CD4-positive, alpha-beta T cell (primary cell): Measurements from ENCODE around the gene APOA5. TPM values are rescaled to one million over a fixed set of nuclear protein-coding genes. Genes with fewer than 3 reads are reported as not detected.

Source experiments
- ATAC-seq: fragments of 200-7000 bp; cut with Tn5 transposase; one replicate; pipeline ENCODE4 v1.10.0; 2022; ENCODE audit warnings: mild to moderate bottlenecking; ENCODE audit not compliant: poor library complexity
- CTCF ChIA-PET: fragments of 350-600 bp; sonication (Branson Sonifier 250); formaldehyde crosslinking; loops from one replicate; lab custom pipeline; 2021; ENCODE audit warnings: antibody characterized with exemption, inconsistent platforms; lab: Charles Lee
- POLR2A ChIA-PET: fragments of 350-600 bp; sonication (Branson Sonifier 250); formaldehyde crosslinking; loops from one replicate; lab custom pipeline; 2021; ENCODE audit warnings: antibody characterized with exemption, inconsistent platforms; lab: Charles Lee
- DNase-seq, 14 experiments: peaks; one replicate each; pipeline ENCODE4 v3.0.0-alpha.2; 2013 to 2020; ENCODE audit warnings: mixed read lengths in 2 of 14
- H3K27ac ChIP-seq, 2 donors: one replicate each; pipeline versions ENCODE4 v1.5.1 to v1.7.0; 2013; ENCODE audit warnings: low read length in 2 of 2, low read depth in 1 of 2, mild to moderate bottlenecking in 1 of 2
- H3K27me3 ChIP-seq, 2 experiments: 1 replicate in 1 of 2; 2 replicates in 1 of 2; pipeline versions ENCODE4 v1.6.1 to v1.7.0; 2013; ENCODE audit warnings: low read length in 2 of 2, control low read depth in 1 of 2, mild to moderate bottlenecking in 1 of 2, moderate library complexity in 1 of 2; ENCODE audit not compliant: insufficient read depth in 2 of 2, control insufficient read depth in 1 of 2
- H3K36me3 ChIP-seq: one replicate; pipeline ENCODE4 v1.6.1; 2013; ENCODE audit warnings: low read length, control low read depth; ENCODE audit not compliant: insufficient read depth
- H3K4me1 ChIP-seq: one replicate; pipeline ENCODE4 v1.6.1; 2013; ENCODE audit warnings: low read length, control low read depth; ENCODE audit not compliant: insufficient read depth
- H3K4me3 ChIP-seq: one replicate; pipeline ENCODE4 v1.5.1; 2013; ENCODE audit warnings: mild to moderate bottlenecking, low read length, moderate library complexity
- H3K9me3 ChIP-seq, 2 experiments: 1 replicate in 1 of 2; 2 replicates in 1 of 2; pipeline versions ENCODE4 v1.6.1 to v1.7.0; 2013; ENCODE audit warnings: low read length in 2 of 2, mild to moderate bottlenecking in 2 of 2, control low read depth in 1 of 2, moderate library complexity in 1 of 2; ENCODE audit not compliant: control insufficient read depth in 1 of 2, insufficient read depth in 1 of 2
- H3K27ac Mint-ChIP-seq: one replicate; pipeline ENCODE4 v1.8.0; 2020; ENCODE audit warnings: mixed read lengths
- H3K27me3 Mint-ChIP-seq: one replicate; pipeline ENCODE4 v1.8.0; 2021; ENCODE audit warnings: mixed read lengths
- H3K36me3 Mint-ChIP-seq: one replicate; pipeline ENCODE4 v1.8.0; 2021; ENCODE audit warnings: low read depth, mixed read lengths
- H3K4me1 Mint-ChIP-seq: one replicate; pipeline ENCODE4 v1.8.0; 2021; ENCODE audit warnings: low read depth, mixed read lengths
- H3K4me3 Mint-ChIP-seq: one replicate; pipeline ENCODE4 v1.8.0; 2020; ENCODE audit warnings: mild to moderate bottlenecking, mixed read lengths
- H3K9me3 Mint-ChIP-seq: one replicate; pipeline ENCODE4 v1.8.0; 2020; ENCODE audit warnings: mixed read lengths
- CTCF ChIP-seq: fragments of 200-600 bp; IDR thresholded peaks from one replicate; pipeline ENCODE4 v1.8.0; 2022; ENCODE audit warnings: antibody characterized with exemption, mild to moderate bottlenecking
- intact Hi-C, 2 experiments: fragments of 100-400 bp; cut with DNase I in 1 of 2; cut with micrococcal nuclease in 1 of 2; formaldehyde crosslinking; loops; one replicate each; pipeline versions ENCODE4 v1.15.1 to v1.9.0; 2023 to 2025; cut with DNase I, micrococcal nuclease
- total RNA-seq, 174 experiments: library from RNA in 2 of 174; stranded (reverse) in 2 of 174; gene quantifications; one replicate each; pipeline ENCODE4 v1.2.3 and lab custom pipeline; 2021 to 2026

The APOA5 gene
- total RNA-seq, 2 experiments from 2014 or later, result not detected

GRCh38 chr11:116828632-116829524 is 37.2 kb upstream of the APOA5 start:
- DNase-seq, result no peak
- Histone ChIP-seq H3K27ac (no peak overlapping the region), H3K36me3 (no peaks in the 10 kb centered on the region), H3K4me3 (no peak overlapping the region), H3K27me3 (no peaks in the 10 kb centered on the region), H3K4me1 (no peaks in the 10 kb centered on the region), H3K9me3 (no peaks in the 10 kb centered on the region)
- Mint-ChIP-seq H3K27me3 (no peaks in the 10 kb centered on the region), H3K27ac (no peak overlapping the region), H3K4me1 (no peaks in the 10 kb centered on the region), H3K9me3 (no peaks in the 10 kb centered on the region), H3K4me3 (no peak overlapping the region), H3K36me3 (no peaks in the 10 kb centered on the region)
- intact Hi-C loops, result no loop called here
- TF ChIP-seq CTCF, result no peak
- CTCF ChIA-PET, result no interaction called here
- ATAC-seq, result no peak
- POLR2A ChIA-PET, result no interaction called here

GRCh38 chr11:116827461-116827860 is 35.8 kb upstream of the APOA5 start:
- no peak for ATAC-seq
- CTCF ChIA-PET, result no interaction called here

GRCh38 chr11:116826751-116827431 is 35.2 kb upstream of the APOA5 start:
- Histone ChIP-seq H3K27ac (no peak overlapping the region), H3K4me1 (no peaks in the 10 kb centered on the region), H3K9me3 (no peaks in the 10 kb centered on the region), H3K4me3 (no peak overlapping the region), H3K36me3 (no peaks in the 10 kb centered on the region), H3K27me3 (no peaks in the 10 kb centered on the region)
- no peaks in the 10 kb centered on the region for H3K36me3 Mint-ChIP-seq
- DNase-seq, result no peak
- intact Hi-C loops, result no loop called here
- H3K4me3 Mint-ChIP-seq, result no peak overlapping the region
- no peak for ATAC-seq
- H3K9me3 Mint-ChIP-seq, result no peaks in the 10 kb centered on the region
- POLR2A ChIA-PET, result interaction anchor here (1.8 kb wide), 1 partner anchor 9 kb away, joined by 4 read pairs; no protein-coding TSS in a partner anchor
- H3K27me3 Mint-ChIP-seq, result no peaks in the 10 kb centered on the region
- H3K4me1 Mint-ChIP-seq, result no peaks in the 10 kb centered on the region
- H3K27ac Mint-ChIP-seq, result no peak overlapping the region
- CTCF ChIA-PET, result no interaction called here
- TF ChIP-seq CTCF, result no peak

More at GRCh38 chr11:116827461-116827860, 35.8 kb upstream of the APOA5 start:
- Histone ChIP-seq H3K4me3 (no peak overlapping the region), H3K27ac (no peak overlapping the region), H3K4me1 (no peaks in the 10 kb centered on the region), H3K36me3 (no peaks in the 10 kb centered on the region), H3K27me3 (no peaks in the 10 kb centered on the region), H3K9me3 (no peaks in the 10 kb centered on the region)
- Mint-ChIP-seq H3K4me1 (no peaks in the 10 kb centered on the region), H3K36me3 (no peaks in the 10 kb centered on the region), H3K27me3 (no peaks in the 10 kb centered on the region), H3K9me3 (no peaks in the 10 kb centered on the region), H3K27ac (no peak overlapping the region), H3K4me3 (no peak overlapping the region)
- POLR2A ChIA-PET, result interaction anchor here (1.8 kb wide), 1 partner anchor 8 kb away, joined by 4 read pairs; no protein-coding TSS in a partner anchor
- intact Hi-C loops, result no loop called here
- TF ChIP-seq CTCF, result no peak
- no peak for DNase-seq
